ENCODE results near the gene SLC27A2.

- TF ChIP-seq CTCF (IDR thresholded peaks at IDR 0.05; ENCODE audit: insufficient read depth, low read length, poor library complexity, severe bottlenecking) (no peak), EZH2phosphoT487 (conservative IDR thresholded peaks at IDR 0.05; ENCODE audit: low read length) (no peak)
Measured at GRCh38 chr15:50247819-50248655, 66.0 kb downstream of the SLC27A2 start.

All from SU-DHL-6 (cell line).